Upper lobe of left lung (tissue), 6 donors: Measurements from ENCODE around the gene FAM174C. TPM values are rescaled to one million over a fixed set of nuclear protein-coding genes. Genes with fewer than 3 reads are reported as not detected.

Source experiments
- ATAC-seq, 2 donors: fragments of 200-7000 bp; cut with Tn5 transposase; one replicate each; pipeline ENCODE4 v1.9.1; 2022; ENCODE audit warnings: mild to moderate bottlenecking in 2 of 2, moderate library complexity in 2 of 2; ENCODE audit not compliant: low FRiP score in 2 of 2
- DNase-seq, 2 donors: peaks; one replicate each; pipeline ENCODE4 v3.0.0-alpha.2; 2019 to 2020
- H3K27ac ChIP-seq, 4 donors: fragments of 200-600 bp; sonication (generic); one replicate each; pipeline ENCODE4 v1.5.1; 2016 to 2019
- H3K27me3 ChIP-seq, 4 donors: fragments of 200-600 bp; sonication (generic); one replicate each; pipeline ENCODE4 v1.5.1; 2017 to 2019
- H3K36me3 ChIP-seq, 4 donors: fragments of 200-600 bp; sonication (generic); one replicate each; pipeline ENCODE4 v1.5.1; 2016 to 2019
- H3K4me1 ChIP-seq, 4 donors: fragments of 200-600 bp; sonication (generic); one replicate each; pipeline ENCODE4 v1.5.1; 2018 to 2019
- H3K4me3 ChIP-seq, 4 donors: fragments of 200-600 bp; sonication (generic); one replicate each; pipeline ENCODE4 v1.5.1; 2017 to 2019; ENCODE audit warnings: mild to moderate bottlenecking in 2 of 4, moderate library complexity in 1 of 4
- H3K9me3 ChIP-seq, 4 donors: fragments of 200-600 bp; sonication (generic); one replicate each; pipeline ENCODE4 v1.5.1; 2018 to 2019
- EP300 ChIP-seq, 4 donors: sonication (generic); formaldehyde crosslinking; IDR thresholded peaks; one replicate each; pipeline ENCODE4 v1.5.1; 2017; ENCODE audit warnings: antibody characterized with exemption in 4 of 4, control low read depth in 2 of 4
- POLR2A ChIP-seq, 4 donors: fragments of 450-650 bp; IDR thresholded peaks; one replicate each; pipeline ENCODE4 v1.5.1; 2016 to 2017; ENCODE audit warnings: antibody characterized with exemption in 4 of 4, mild to moderate bottlenecking in 2 of 4
- POLR2AphosphoS5 ChIP-seq, 2 donors: sonication (generic); formaldehyde crosslinking; IDR thresholded peaks; one replicate each; pipeline ENCODE4 v1.5.1; 2017; ENCODE audit warnings: antibody characterized with exemption in 2 of 2
- WGBS, 2 donors: methylation state at CpG; one replicate each; pipeline ENCODE4 v1.1.5; 2017 to 2018; 5-methylcytosine and 5-hydroxymethylcytosine counted together
- total RNA-seq, 6 donors: library from RNA; depleted of rRNA in 4 of 6; stranded (reverse); fragments of >200 nt in 4 of 6; gene quantifications; one replicate each; pipeline versions ENCODE4 v1.1.0 to v1.2.1, GENCODE V29; 2016 to 2021
- TF ChIP-seq, protein P1 (sequence below), 6 experiments: fragments of 450-650 bp in 4 of 6; fragments of 200-600 bp in 2 of 6; sonication (generic) in 2 of 6; IDR thresholded peaks; one replicate each; pipeline ENCODE4 v1.5.1; 2016 to 2019; ENCODE audit warnings: antibody characterized with exemption in 6 of 6
- donor health status: DM: no; HTN: no; CAD: no; lungs with moderate emphysema.
- donor health status: DM: no; HTN: yes; CAD: no; lungs with severe emphysema.

The FAM174C gene
- total RNA-seq, 6 donors from 2014 or later = 43.0 to 85.3 (median 59.6) TPM

DNA sequence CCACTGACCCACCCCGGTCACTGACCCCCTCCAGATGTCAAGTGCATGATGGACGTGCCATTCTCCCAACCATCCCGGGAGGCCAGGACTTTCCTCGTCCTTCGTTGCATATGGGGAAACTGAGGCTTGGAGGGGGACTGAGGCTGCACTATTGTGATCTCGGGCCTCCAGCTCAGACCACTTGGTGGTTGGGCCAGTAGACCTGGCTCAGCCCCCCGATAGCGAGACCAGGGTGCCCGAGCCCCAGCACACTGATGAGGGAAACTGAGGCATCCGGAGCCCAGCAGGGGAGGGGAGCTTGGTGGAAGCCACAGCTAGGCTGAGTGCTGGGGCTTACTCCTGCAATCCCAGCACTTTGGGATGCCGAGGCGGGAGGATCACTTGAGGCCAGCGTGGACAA lies 20.7 kb downstream of the FAM174C start:
- no peaks in the 10 kb centered on the region for H3K9me3 ChIP-seq
- DNase-seq (no peak), ATAC-seq (no peak)
- no peak for TF ChIP-seq POLR2A (IDR thresholded peaks at IDR 0.05)
- TF ChIP-seq POLR2AphosphoS5 (IDR thresholded peaks at IDR 0.05) = no peak
- TF ChIP-seq, protein P1, sequence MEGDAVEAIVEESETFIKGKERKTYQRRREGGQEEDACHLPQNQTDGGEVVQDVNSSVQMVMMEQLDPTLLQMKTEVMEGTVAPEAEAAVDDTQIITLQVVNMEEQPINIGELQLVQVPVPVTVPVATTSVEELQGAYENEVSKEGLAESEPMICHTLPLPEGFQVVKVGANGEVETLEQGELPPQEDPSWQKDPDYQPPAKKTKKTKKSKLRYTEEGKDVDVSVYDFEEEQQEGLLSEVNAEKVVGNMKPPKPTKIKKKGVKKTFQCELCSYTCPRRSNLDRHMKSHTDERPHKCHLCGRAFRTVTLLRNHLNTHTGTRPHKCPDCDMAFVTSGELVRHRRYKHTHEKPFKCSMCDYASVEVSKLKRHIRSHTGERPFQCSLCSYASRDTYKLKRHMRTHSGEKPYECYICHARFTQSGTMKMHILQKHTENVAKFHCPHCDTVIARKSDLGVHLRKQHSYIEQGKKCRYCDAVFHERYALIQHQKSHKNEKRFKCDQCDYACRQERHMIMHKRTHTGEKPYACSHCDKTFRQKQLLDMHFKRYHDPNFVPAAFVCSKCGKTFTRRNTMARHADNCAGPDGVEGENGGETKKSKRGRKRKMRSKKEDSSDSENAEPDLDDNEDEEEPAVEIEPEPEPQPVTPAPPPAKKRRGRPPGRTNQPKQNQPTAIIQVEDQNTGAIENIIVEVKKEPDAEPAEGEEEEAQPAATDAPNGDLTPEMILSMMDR (IDR thresholded peaks at IDR 0.05) = no peak
- no peak for TF ChIP-seq EP300 (IDR thresholded peaks at IDR 0.05)
- H3K4me3 ChIP-seq = no peak overlapping the region
- H3K36me3 ChIP-seq = no peaks in the 10 kb centered on the region
- peaks cover 6 to 11% (median 9%) of the 10 kb centered on the region in 4 donors for H3K4me1 ChIP-seq
- 66 to 79% methylated on average over 9 to 13 of the region's 13 CpGs for WGBS, 2 donors
- peaks cover 0 to 21% (median 11%) of the 10 kb centered on the region in 4 donors for H3K27me3 ChIP-seq
- H3K27ac ChIP-seq = no peak overlapping the region

DNA sequence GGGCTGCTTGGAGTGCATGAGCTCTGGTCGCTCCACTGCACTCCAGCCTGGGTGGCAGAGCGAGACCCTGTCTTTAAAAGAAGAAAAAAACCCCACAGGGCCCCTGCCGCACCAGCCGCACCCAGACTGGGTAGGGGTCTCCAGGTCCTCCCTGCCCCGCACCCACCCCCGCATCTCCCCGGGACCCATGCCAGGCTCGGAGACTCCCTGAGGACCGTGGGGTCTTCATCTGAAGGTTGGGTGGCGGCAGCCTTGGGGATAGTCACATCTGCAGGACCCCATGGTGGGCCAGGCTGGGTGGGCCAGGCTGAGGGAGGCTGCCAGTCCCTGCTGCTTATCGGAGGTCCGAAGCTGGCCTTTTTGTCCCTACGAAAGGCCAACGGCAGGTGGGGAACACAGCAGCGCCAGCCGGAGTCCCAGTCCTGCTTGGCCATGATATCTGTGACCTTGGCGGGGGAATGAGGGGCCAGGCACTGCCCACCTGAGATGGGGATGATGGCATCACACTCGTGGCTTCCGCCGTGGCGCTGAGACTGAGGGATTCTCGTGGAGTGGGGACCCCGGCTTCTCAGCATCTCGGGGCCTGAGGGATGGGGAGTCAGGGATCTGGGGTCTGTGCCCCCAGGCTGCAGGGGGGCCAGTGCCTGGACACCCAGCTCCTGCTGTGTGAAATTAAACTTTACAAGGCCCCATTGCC lies 21.4 kb downstream of the FAM174C start:
- H3K27me3 ChIP-seq = peaks cover 0 to 19% (median 11%) of the 10 kb centered on the region in 4 donors
- WGBS, 2 donors = 85 to 88% methylated on average over 13 to 24 of the region's 24 CpGs

DNA sequence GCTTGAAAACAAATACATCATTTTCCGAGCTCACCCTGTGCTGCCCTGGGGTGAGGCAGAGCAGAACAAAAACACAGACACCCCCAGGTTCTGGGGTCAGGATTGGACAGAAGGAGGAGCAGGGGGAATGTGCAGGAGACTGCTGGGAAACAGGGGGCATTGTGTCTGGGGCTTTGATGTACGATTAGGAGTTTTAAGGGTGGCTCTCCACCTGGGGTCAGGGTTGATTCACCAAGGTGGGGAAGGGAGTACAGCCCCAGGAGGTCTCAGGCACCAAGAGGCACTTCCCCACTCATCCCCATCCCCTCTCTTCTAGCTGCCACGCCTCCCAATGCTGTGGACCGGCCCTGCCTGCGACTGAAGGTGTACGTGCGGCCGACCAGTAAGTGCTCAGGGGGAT lies 22.9 kb downstream of the FAM174C start:
- peaks cover 6 to 11% (median 9%) of the 10 kb centered on the region in 4 donors for H3K4me1 ChIP-seq
- H3K27me3 ChIP-seq = peaks cover 0 to 19% (median 10%) of the 10 kb centered on the region in 4 donors
- H3K27ac ChIP-seq = no peak overlapping the region
- ATAC-seq = no peak
- H3K4me3 ChIP-seq = no peak overlapping the region
- WGBS, 2 donors = 81 to 94% methylated on average over 2 to 3 of the region's 8 CpGs
- no peak for TF ChIP-seq EP300 (IDR thresholded peaks at IDR 0.05)
- TF ChIP-seq POLR2AphosphoS5 (IDR thresholded peaks at IDR 0.05) = no peak
- TF ChIP-seq, protein P1 (IDR thresholded peaks at IDR 0.05) = no peak
- TF ChIP-seq POLR2A (IDR thresholded peaks at IDR 0.05) = no peak
- H3K36me3 ChIP-seq = no peaks in the 10 kb centered on the region
- no peaks in the 10 kb centered on the region for H3K9me3 ChIP-seq
- DNase-seq = no peak

More for the DNA sequence above, 21.4 kb downstream of the FAM174C start:
- peak in 1 of 2 donors; percentile 60 for DNase-seq
- Histone ChIP-seq H3K36me3 (no peaks in the 10 kb centered on the region), H3K4me3 (no peak overlapping the region), H3K9me3 (no peaks in the 10 kb centered on the region), H3K4me1 (peaks cover 6 to 11% (median 9%) of the 10 kb centered on the region in 4 donors), H3K27ac (no peak overlapping the region)
- TF ChIP-seq, protein P1 (IDR thresholded peaks at IDR 0.05) = no peak
- TF ChIP-seq POLR2AphosphoS5 (IDR thresholded peaks at IDR 0.05) (no peak), EP300 (IDR thresholded peaks at IDR 0.05) (no peak), POLR2A (IDR thresholded peaks at IDR 0.05) (no peak)
- no peak for ATAC-seq

DNA sequence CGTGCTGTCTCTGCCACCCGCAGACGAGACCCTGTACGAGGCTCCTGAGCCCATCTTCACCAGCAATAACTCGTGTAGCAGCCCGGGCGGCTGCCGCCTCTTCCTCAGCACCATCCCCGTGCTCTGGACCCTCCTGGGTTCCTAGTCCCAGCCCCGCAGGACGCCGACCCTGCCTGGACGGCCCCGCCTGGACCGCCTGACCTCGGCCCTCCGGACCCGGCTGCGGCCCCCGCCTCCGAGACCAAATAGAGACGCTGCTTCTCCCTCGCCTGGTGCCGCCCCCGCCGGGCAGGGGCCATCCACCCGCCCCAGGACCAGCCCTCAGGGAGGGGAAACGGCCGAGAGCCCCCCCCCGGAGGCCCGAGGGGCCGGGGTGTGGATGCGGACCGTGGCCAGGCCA lies 24.5 kb downstream of the FAM174C start:
- no peak overlapping the region for H3K27ac ChIP-seq
- DNase-seq = peak in 1 of 2 donors; percentile 82
- no peaks in the 10 kb centered on the region for H3K9me3 ChIP-seq
- no peak for TF ChIP-seq POLR2AphosphoS5 (IDR thresholded peaks at IDR 0.05)
- TF ChIP-seq POLR2A (IDR thresholded peaks at IDR 0.05) = no peak
- TF ChIP-seq, protein P1 (IDR thresholded peaks at IDR 0.05) = no peak
- TF ChIP-seq EP300 (IDR thresholded peaks at IDR 0.05) = no peak
- no peak for ATAC-seq
- H3K4me3 ChIP-seq = no peak overlapping the region
- H3K4me1 ChIP-seq = peaks cover 6 to 11% (median 9%) of the 10 kb centered on the region in 4 donors
- no peaks in the 10 kb centered on the region for H3K36me3 ChIP-seq
- H3K27me3 ChIP-seq = peaks cover 0 to 11% (median 5%) of the 10 kb centered on the region in 4 donors
- 79 to 87% methylated on average over 33 to 34 of the region's 34 CpGs for WGBS, 2 donors
